ENCODE data around the gene PAX5.
A peak's percentile ranks its signal among the peaks of the same experiment; 100 is the strongest.

Gene PAX5

GRCh38 chr9:36793277-36793676 is 240.8 kb downstream of the PAX5 start:
- TF ChIP-seq, protein P1, sequence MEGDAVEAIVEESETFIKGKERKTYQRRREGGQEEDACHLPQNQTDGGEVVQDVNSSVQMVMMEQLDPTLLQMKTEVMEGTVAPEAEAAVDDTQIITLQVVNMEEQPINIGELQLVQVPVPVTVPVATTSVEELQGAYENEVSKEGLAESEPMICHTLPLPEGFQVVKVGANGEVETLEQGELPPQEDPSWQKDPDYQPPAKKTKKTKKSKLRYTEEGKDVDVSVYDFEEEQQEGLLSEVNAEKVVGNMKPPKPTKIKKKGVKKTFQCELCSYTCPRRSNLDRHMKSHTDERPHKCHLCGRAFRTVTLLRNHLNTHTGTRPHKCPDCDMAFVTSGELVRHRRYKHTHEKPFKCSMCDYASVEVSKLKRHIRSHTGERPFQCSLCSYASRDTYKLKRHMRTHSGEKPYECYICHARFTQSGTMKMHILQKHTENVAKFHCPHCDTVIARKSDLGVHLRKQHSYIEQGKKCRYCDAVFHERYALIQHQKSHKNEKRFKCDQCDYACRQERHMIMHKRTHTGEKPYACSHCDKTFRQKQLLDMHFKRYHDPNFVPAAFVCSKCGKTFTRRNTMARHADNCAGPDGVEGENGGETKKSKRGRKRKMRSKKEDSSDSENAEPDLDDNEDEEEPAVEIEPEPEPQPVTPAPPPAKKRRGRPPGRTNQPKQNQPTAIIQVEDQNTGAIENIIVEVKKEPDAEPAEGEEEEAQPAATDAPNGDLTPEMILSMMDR (IDR thresholded peaks at IDR 0.05; ENCODE audit: poor library complexity, severe bottlenecking), result no peak
- no peaks in the 10 kb centered on the region for H3K9me3 ChIP-seq (ENCODE audit: severe bottlenecking)
- H3K27ac ChIP-seq (ENCODE audit: poor library complexity, severe bottlenecking), result no peak overlapping the region
- DNase-seq (ENCODE audit: low spot score) (no peak), ATAC-seq (ENCODE audit: low read depth) (no peak)
- H3K4me1 ChIP-seq (ENCODE audit: insufficient read depth, poor library complexity, severe bottlenecking), result no peaks in the 10 kb centered on the region
- no peaks in the 10 kb centered on the region for H3K27me3 ChIP-seq (ENCODE audit: insufficient read depth, poor library complexity, severe bottlenecking)
- no peaks in the 10 kb centered on the region for H3K36me3 ChIP-seq (ENCODE audit: low read depth)
- no peak overlapping the region for H3K4me3 ChIP-seq (ENCODE audit: severe bottlenecking)

DNA sequence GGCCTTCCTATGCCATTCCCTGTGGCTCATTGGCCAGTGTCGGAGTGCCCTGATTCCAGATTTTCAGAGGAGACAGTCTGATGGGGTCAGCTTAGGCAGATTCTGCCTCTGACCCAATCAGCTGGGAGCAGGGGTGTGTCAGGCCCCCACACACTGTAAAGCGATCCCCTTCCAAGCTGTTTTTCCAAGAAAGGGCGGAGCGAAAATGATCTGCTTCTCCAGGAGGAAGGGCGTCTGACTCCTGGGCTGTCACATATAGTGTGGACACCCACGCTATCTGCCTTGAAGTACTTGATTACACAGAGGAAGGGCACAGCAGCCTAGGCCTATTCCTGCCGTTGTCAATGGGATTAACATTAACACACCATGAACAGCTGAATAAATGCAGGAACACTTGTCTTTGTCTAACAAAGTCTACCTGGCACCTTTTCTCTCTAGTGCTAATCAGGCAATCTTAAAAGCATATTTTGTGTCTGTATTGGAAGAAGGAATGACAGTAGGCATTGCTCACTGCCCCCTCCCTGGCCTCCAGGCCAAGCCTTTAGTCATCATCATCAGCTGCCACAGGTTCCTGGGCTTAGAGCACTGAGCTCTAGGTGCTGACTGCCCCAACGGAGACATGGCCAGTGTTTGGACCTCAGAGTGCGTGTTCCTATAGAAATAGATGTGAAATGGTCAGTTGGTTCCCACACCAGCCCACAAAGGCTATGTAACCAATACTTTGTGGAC is 242.7 kb downstream of the PAX5 start:
- Histone ChIP-seq H3K4me3 (ENCODE audit: severe bottlenecking) (no peak overlapping the region), H3K27me3 (ENCODE audit: insufficient read depth, poor library complexity, severe bottlenecking) (no peaks in the 10 kb centered on the region), H3K36me3 (ENCODE audit: low read depth) (no peaks in the 10 kb centered on the region), H3K9me3 (ENCODE audit: severe bottlenecking) (no peaks in the 10 kb centered on the region), H3K4me1 (ENCODE audit: insufficient read depth, poor library complexity, severe bottlenecking) (no peaks in the 10 kb centered on the region), H3K27ac (ENCODE audit: poor library complexity, severe bottlenecking) (no peak overlapping the region)
- TF ChIP-seq, protein P1 (IDR thresholded peaks at IDR 0.05; ENCODE audit: poor library complexity, severe bottlenecking), result no peak
- DNase-seq (ENCODE audit: low spot score), result no peak
- peak; percentile 52; the same call in 2 of the 3 replicates for ATAC-seq (ENCODE audit: low read depth)

DNA sequence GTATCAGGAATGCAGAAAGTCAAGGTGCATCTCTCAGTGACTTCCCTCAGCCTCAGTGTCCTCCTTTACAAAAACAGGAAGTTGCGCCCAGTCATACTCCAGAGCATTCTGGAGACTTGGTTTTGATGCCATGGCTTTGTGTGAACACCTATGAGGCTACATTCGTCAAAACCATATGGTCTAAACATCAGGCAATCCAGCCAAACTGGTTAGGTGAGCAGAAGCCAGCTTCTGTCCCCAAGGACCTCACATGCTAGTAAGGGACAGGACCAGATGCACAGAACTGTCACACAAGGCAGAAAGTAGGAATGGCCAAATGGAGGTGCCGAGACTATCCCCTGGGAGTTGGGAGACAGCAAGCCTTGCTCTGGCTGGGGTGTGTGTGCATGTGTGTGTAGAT is 244.2 kb downstream of the PAX5 start:
- H3K36me3 ChIP-seq (ENCODE audit: low read depth), result no peaks in the 10 kb centered on the region
- peaks cover 2% of the 10 kb centered on the region for H3K27me3 ChIP-seq (ENCODE audit: insufficient read depth, poor library complexity, severe bottlenecking)
- DNase-seq (ENCODE audit: low spot score) (no peak), ATAC-seq (ENCODE audit: low read depth) (no peak)
- H3K4me1 ChIP-seq (ENCODE audit: insufficient read depth, poor library complexity, severe bottlenecking), result no peaks in the 10 kb centered on the region
- TF ChIP-seq, protein P1 (IDR thresholded peaks at IDR 0.05; ENCODE audit: poor library complexity, severe bottlenecking), result no peak
- no peak overlapping the region for H3K27ac ChIP-seq (ENCODE audit: poor library complexity, severe bottlenecking)
- no peak overlapping the region for H3K4me3 ChIP-seq (ENCODE audit: severe bottlenecking)
- no peaks in the 10 kb centered on the region for H3K9me3 ChIP-seq (ENCODE audit: severe bottlenecking)

DNA sequence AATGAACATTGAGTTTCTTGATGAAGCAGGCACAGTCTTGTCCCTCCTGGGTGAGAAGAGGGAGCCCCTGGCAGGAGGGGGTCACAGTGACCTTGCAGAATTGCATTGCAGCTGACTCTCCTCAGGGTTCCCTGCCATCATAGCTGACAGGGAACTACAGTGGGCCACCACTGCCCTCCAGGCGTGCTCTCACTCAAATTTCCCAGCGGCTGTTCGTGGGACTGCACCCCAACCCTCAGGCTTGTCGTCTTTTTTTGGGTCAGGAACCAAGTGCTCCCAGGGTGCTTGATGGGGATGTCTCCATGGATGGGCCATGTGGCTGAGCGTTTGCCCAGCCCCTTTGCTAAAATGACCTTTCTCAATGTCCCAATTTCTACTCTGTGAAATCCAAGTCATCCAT is 245.5 kb downstream of the PAX5 start:
- no peak for DNase-seq (ENCODE audit: low spot score)
- Histone ChIP-seq H3K9me3 (ENCODE audit: severe bottlenecking) (no peaks in the 10 kb centered on the region), H3K36me3 (ENCODE audit: low read depth) (no peaks in the 10 kb centered on the region), H3K4me1 (ENCODE audit: insufficient read depth, poor library complexity, severe bottlenecking) (no peaks in the 10 kb centered on the region), H3K4me3 (ENCODE audit: severe bottlenecking) (no peak overlapping the region), H3K27ac (ENCODE audit: poor library complexity, severe bottlenecking) (no peak overlapping the region), H3K27me3 (ENCODE audit: insufficient read depth, poor library complexity, severe bottlenecking) (peaks cover 2% of the 10 kb centered on the region)
- no peak for ATAC-seq (ENCODE audit: low read depth)
- TF ChIP-seq, protein P1 (IDR thresholded peaks at IDR 0.05; ENCODE audit: poor library complexity, severe bottlenecking), result peak; percentile 9

DNA sequence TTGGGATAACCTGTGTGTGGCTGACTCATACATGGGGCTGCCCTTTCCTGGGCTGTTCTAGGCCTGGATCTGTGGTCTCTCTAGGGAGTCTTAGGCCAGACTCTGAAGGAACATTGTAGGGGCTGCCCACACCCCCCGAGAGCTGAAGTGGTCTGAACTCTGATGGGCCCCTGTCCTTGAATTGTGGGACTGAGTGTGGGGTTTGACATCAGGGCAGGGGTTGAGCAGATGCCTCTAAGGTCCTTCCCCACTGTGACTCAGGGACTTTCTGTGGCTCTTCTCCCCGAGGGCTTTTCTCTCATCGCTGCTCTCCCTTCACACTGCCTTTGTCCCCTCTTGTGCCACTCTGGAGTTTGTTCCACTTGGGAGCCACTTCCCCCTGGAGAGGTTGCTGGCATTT is 246.4 kb downstream of the PAX5 start:
- peaks cover 2% of the 10 kb centered on the region for H3K27me3 ChIP-seq (ENCODE audit: insufficient read depth, poor library complexity, severe bottlenecking)

More for the DNA sequence above, 246.4 kb downstream of the PAX5 start:
- ATAC-seq (ENCODE audit: low read depth), result peak; percentile 21; the same call in 1 of the 3 replicates
- no peak overlapping the region for H3K27ac ChIP-seq (ENCODE audit: poor library complexity, severe bottlenecking)
- DNase-seq (ENCODE audit: low spot score), result no peak
- H3K4me3 ChIP-seq (ENCODE audit: severe bottlenecking), result no peak overlapping the region
- H3K36me3 ChIP-seq (ENCODE audit: low read depth), result no peaks in the 10 kb centered on the region
- no peaks in the 10 kb centered on the region for H3K9me3 ChIP-seq (ENCODE audit: severe bottlenecking)
- TF ChIP-seq, protein P1 (IDR thresholded peaks at IDR 0.05; ENCODE audit: poor library complexity, severe bottlenecking), result no peak
- no peaks in the 10 kb centered on the region for H3K4me1 ChIP-seq (ENCODE audit: insufficient read depth, poor library complexity, severe bottlenecking)

All from RWPE2 (cell line).